ENCODE results near the gene ABCB9. TPM values are rescaled to one million over a fixed set of nuclear protein-coding genes. Genes with fewer than 3 reads are reported as not detected.

The ABCB9 gene
- total and polyA plus RNA-seq, 2 experiments from 2014 or later = 1.2 to 7.0 TPM

DNA sequence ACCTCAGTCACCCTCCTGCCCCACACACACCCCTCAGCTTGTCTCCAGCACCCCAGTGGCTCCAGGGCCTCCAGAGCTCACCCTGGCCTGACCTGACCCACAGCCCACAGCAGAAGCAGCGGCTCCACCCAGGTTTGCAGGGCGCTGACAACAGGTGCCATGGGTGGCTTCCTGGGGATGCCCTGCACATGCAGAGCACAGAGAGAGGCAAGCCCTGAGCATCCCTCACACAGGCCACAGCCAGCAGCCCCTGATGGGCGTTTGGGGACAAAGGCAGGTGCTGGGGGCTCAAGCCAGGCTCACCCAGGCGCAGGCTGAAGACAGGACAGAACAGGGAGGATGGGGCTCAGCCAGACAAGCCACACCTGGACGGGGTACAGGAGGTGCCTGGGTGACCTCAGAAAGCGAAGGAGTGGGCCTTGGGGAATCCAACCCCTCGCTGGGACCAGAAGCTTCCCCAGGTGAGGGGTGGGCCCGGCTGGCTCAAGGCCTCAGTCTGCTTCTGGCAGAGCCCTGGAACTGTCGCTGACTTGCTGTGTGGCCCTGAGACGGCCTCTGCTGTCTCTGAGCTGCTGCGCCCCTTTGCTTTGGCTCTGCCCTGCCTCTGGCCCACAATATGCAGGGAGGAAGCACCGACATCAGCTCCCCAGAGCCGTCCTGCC, 24.8 kb upstream of the ABCB9 start:
- DNase-seq (ENCODE audit: low spot score) (no peak), ATAC-seq (no peak)
- Mint-ChIP-seq H3K36me3 (ENCODE audit: low read depth) (no peaks in the 10 kb centered on the region), H3K4me3 (no peak overlapping the region), H3K27ac (no peak overlapping the region), H3K27me3 (ENCODE audit: insufficient read depth, low read depth, poor library complexity) (peaks cover 3% of the 10 kb centered on the region), H3K9me3 (no peaks in the 10 kb centered on the region), H3K4me1 (no peaks in the 10 kb centered on the region)
- Histone ChIP-seq H3K27ac (ENCODE audit: low read depth) (no peak overlapping the region), H3K4me1 (ENCODE audit: insufficient read depth) (no peaks in the 10 kb centered on the region), H3K79me2 (replicated peaks; ENCODE audit: insufficient read depth) (no peaks in the 10 kb centered on the region), H3F3A (replicated peaks; ENCODE audit: low read depth) (no peaks in the 10 kb centered on the region), H3K4me2 (no peak overlapping the region), H3K36me3 (ENCODE audit: insufficient read depth) (no peaks in the 10 kb centered on the region), H3K4me3 (no peak overlapping the region), H3K27me3 (ENCODE audit: insufficient read depth) (no peaks in the 10 kb centered on the region), H2AFZ (no peak overlapping the region), H3K9me2 (ENCODE audit: insufficient read depth) (no peaks in the 10 kb centered on the region), H4K20me1 (replicated peaks; ENCODE audit: insufficient read depth) (no peaks in the 10 kb centered on the region)
- TF ChIP-seq STAT1 (IDR thresholded peaks at IDR 0.05; ENCODE audit: unreplicated experiment) = no peak
- TF ChIP-seq EZH2 (IDR thresholded peaks at IDR 0.05; ENCODE audit: low read depth, unreplicated experiment) = no peak
- TF ChIP-seq, protein P1, sequence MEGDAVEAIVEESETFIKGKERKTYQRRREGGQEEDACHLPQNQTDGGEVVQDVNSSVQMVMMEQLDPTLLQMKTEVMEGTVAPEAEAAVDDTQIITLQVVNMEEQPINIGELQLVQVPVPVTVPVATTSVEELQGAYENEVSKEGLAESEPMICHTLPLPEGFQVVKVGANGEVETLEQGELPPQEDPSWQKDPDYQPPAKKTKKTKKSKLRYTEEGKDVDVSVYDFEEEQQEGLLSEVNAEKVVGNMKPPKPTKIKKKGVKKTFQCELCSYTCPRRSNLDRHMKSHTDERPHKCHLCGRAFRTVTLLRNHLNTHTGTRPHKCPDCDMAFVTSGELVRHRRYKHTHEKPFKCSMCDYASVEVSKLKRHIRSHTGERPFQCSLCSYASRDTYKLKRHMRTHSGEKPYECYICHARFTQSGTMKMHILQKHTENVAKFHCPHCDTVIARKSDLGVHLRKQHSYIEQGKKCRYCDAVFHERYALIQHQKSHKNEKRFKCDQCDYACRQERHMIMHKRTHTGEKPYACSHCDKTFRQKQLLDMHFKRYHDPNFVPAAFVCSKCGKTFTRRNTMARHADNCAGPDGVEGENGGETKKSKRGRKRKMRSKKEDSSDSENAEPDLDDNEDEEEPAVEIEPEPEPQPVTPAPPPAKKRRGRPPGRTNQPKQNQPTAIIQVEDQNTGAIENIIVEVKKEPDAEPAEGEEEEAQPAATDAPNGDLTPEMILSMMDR (conservative IDR thresholded peaks at IDR 0.05; ENCODE audit: low read depth in 2 of 2) = no peak
- no peak for TF ChIP-seq ZNF114 (CRISPR knock-in tag; IDR thresholded peaks at IDR 0.05)
- TF ChIP-seq ZNF331 (CRISPR knock-in tag; IDR thresholded peaks at IDR 0.05; ENCODE audit: low read depth) = no peak
- TF ChIP-seq, protein P2, sequence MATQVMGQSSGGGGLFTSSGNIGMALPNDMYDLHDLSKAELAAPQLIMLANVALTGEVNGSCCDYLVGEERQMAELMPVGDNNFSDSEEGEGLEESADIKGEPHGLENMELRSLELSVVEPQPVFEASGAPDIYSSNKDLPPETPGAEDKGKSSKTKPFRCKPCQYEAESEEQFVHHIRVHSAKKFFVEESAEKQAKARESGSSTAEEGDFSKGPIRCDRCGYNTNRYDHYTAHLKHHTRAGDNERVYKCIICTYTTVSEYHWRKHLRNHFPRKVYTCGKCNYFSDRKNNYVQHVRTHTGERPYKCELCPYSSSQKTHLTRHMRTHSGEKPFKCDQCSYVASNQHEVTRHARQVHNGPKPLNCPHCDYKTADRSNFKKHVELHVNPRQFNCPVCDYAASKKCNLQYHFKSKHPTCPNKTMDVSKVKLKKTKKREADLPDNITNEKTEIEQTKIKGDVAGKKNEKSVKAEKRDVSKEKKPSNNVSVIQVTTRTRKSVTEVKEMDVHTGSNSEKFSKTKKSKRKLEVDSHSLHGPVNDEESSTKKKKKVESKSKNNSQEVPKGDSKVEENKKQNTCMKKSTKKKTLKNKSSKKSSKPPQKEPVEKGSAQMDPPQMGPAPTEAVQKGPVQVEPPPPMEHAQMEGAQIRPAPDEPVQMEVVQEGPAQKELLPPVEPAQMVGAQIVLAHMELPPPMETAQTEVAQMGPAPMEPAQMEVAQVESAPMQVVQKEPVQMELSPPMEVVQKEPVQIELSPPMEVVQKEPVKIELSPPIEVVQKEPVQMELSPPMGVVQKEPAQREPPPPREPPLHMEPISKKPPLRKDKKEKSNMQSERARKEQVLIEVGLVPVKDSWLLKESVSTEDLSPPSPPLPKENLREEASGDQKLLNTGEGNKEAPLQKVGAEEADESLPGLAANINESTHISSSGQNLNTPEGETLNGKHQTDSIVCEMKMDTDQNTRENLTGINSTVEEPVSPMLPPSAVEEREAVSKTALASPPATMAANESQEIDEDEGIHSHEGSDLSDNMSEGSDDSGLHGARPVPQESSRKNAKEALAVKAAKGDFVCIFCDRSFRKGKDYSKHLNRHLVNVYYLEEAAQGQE (IDR thresholded peaks at IDR 0.05; ENCODE audit: unreplicated experiment) = no peak
- TF ChIP-seq, protein P3, sequence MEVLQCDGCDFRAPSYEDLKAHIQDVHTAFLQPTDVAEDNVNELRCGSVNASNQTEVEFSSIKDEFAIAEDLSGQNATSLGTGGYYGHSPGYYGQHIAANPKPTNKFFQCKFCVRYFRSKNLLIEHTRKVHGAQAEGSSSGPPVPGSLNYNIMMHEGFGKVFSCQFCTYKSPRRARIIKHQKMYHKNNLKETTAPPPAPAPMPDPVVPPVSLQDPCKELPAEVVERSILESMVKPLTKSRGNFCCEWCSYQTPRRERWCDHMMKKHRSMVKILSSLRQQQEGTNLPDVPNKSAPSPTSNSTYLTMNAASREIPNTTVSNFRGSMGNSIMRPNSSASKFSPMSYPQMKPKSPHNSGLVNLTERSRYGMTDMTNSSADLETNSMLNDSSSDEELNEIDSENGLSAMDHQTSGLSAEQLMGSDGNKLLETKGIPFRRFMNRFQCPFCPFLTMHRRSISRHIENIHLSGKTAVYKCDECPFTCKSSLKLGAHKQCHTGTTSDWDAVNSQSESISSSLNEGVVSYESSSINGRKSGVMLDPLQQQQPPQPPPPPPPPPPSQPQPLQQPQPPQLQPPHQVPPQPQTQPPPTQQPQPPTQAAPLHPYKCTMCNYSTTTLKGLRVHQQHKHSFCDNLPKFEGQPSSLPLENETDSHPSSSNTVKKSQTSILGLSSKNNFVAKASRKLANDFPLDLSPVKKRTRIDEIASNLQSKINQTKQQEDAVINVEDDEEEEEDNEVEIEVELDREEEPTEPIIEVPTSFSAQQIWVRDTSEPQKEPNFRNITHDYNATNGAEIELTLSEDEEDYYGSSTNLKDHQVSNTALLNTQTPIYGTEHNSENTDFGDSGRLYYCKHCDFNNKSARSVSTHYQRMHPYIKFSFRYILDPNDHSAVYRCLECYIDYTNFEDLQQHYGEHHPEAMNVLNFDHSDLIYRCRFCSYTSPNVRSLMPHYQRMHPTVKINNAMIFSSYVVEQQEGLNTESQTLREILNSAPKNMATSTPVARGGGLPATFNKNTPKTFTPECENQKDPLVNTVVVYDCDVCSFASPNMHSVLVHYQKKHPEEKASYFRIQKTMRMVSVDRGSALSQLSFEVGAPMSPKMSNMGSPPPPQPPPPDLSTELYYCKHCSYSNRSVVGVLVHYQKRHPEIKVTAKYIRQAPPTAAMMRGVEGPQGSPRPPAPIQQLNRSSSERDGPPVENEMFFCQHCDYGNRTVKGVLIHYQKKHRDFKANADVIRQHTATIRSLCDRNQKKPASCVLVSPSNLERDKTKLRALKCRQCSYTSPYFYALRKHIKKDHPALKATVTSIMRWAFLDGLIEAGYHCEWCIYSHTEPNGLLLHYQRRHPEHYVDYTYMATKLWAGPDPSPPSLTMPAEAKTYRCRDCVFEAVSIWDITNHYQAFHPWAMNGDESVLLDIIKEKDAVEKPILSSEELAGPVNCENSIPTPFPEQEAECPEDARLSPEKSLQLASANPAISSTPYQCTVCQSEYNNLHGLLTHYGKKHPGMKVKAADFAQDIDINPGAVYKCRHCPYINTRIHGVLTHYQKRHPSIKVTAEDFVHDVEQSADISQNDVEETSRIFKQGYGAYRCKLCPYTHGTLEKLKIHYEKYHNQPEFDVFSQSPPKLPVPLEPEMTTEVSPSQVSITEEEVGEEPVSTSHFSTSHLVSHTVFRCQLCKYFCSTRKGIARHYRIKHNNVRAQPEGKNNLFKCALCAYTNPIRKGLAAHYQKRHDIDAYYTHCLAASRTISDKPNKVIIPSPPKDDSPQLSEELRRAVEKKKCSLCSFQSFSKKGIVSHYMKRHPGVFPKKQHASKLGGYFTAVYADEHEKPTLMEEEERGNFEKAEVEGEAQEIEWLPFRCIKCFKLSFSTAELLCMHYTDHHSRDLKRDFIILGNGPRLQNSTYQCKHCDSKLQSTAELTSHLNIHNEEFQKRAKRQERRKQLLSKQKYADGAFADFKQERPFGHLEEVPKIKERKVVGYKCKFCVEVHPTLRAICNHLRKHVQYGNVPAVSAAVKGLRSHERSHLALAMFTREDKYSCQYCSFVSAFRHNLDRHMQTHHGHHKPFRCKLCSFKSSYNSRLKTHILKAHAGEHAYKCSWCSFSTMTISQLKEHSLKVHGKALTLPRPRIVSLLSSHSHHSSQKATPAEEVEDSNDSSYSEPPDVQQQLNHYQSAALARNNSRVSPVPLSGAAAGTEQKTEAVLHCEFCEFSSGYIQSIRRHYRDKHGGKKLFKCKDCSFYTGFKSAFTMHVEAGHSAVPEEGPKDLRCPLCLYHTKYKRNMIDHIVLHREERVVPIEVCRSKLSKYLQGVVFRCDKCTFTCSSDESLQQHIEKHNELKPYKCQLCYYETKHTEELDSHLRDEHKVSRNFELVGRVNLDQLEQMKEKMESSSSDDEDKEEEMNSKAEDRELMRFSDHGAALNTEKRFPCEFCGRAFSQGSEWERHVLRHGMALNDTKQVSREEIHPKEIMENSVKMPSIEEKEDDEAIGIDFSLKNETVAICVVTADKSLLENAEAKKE (CRISPR knock-in tag; IDR thresholded peaks at IDR 0.05) = no peak
- TF ChIP-seq, protein P4, sequence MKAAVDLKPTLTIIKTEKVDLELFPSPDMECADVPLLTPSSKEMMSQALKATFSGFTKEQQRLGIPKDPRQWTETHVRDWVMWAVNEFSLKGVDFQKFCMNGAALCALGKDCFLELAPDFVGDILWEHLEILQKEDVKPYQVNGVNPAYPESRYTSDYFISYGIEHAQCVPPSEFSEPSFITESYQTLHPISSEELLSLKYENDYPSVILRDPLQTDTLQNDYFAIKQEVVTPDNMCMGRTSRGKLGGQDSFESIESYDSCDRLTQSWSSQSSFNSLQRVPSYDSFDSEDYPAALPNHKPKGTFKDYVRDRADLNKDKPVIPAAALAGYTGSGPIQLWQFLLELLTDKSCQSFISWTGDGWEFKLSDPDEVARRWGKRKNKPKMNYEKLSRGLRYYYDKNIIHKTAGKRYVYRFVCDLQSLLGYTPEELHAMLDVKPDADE (IDR thresholded peaks at IDR 0.05) = no peak
- TF ChIP-seq POLR2AphosphoS5 (IDR thresholded peaks at IDR 0.05; ENCODE audit: low read depth) = no peak
- no peak for TF ChIP-seq JUNB (IDR thresholded peaks at IDR 0.05; ENCODE audit: unreplicated experiment)
- TF ChIP-seq CREB1 (CRISPR knock-in tag; IDR thresholded peaks at IDR 0.05; ENCODE audit: low read depth) = no peak
- no peak for TF ChIP-seq EZH2phosphoT487 (IDR thresholded peaks at IDR 0.05; ENCODE audit: unreplicated experiment)
